Nucleus accumbens (tissue), 56 donors: Measurements from ENCODE around the gene CCDC178.
"Not testable (repeated sequence)": the region's sequence is repeated elsewhere in the genome, so short reads cannot be mapped to it uniquely, and the experiment has no call there.

Experiments used
- DNase-seq, 56 donors: peaks; one replicate each; lab custom pipeline; 2025; lab: John Stamatoyannopoulos, UW

CCDC178 gene

GRCh38 chr18:33231474-33232317, 208.8 kb downstream of the CCDC178 start:
- peak in 50 of 56 donors; percentile 1 to 75 (median 42) for DNase-seq

- DNase-seq = no peak
Observed at GRCh38 chr18:33212363-33212762, 228.2 kb downstream of the CCDC178 start.

GRCh38 chr18:33210575-33211189, 229.8 kb downstream of the CCDC178 start:
- DNase-seq = peak in 3 of 56 donors; percentile 2 to 21 (median 7)

GRCh38 chr18:33205777-33206176, 234.7 kb downstream of the CCDC178 start:
- DNase-seq = no peak

GRCh38 chr18:33201509-33201926, 239.0 kb downstream of the CCDC178 start:
- DNase-seq = peak in 38 of 56 donors; percentile 0 to 70 (median 13)

GRCh38 chr18:33195795-33196194, 244.7 kb downstream of the CCDC178 start:
- DNase-seq = no peak

- DNase-seq = no peak
Observed at GRCh38 chr18:33194793-33195192, 245.7 kb downstream of the CCDC178 start.

- no peak for DNase-seq
Observed at GRCh38 chr18:33184958-33185357, 255.6 kb downstream of the CCDC178 start.

GRCh38 chr18:33184175-33184574, 256.3 kb downstream of the CCDC178 start:
- DNase-seq = no peak

- no peak for DNase-seq
Observed at GRCh38 chr18:33183136-33183535, 257.4 kb downstream of the CCDC178 start.

- no peak for DNase-seq
Observed at GRCh38 chr18:33181016-33181415, 259.5 kb downstream of the CCDC178 start.

GRCh38 chr18:33169218-33169617, 271.3 kb downstream of the CCDC178 start:
- no peak for DNase-seq

- DNase-seq = not testable (repeated sequence)
Observed at GRCh38 chr18:33164121-33164520, 276.4 kb downstream of the CCDC178 start.

- no peak for DNase-seq
Observed at GRCh38 chr18:33161131-33161530, 279.4 kb downstream of the CCDC178 start.

- no peak for DNase-seq
Observed at GRCh38 chr18:33159151-33159550, 281.4 kb downstream of the CCDC178 start.

GRCh38 chr18:33157893-33158292, 282.6 kb downstream of the CCDC178 start:
- DNase-seq = no peak

GRCh38 chr18:33156906-33157470, 283.5 kb downstream of the CCDC178 start:
- no peak for DNase-seq

- no peak for DNase-seq
Observed at GRCh38 chr18:33154049-33154448, 286.5 kb downstream of the CCDC178 start.

GRCh38 chr18:33152376-33152775, 288.1 kb downstream of the CCDC178 start:
- no peak for DNase-seq

GRCh38 chr18:33147811-33148210, 292.7 kb downstream of the CCDC178 start:
- not testable (repeated sequence) for DNase-seq

- no peak for DNase-seq
Observed at GRCh38 chr18:33146014-33146413, 294.5 kb downstream of the CCDC178 start.
